AG09309 (cell line): Measurements from ENCODE around the gene CD34.

Experiments
- DNase-seq: peaks from one replicate; pipeline ENCODE4 v3.0.0-alpha.2; 2010; ENCODE audit warnings: low read depth
- H3K4me3 ChIP-seq: 2 replicates; pipeline ENCODE4 v1.5.1; 2011; ENCODE audit warnings: mild to moderate bottlenecking, low read depth, low read length, moderate library complexity; ENCODE audit not compliant: control insufficient read depth
- CTCF ChIP-seq: IDR thresholded peaks from 2 replicates; pipeline ENCODE4 v1.5.1; 2011; ENCODE audit warnings: mild to moderate bottlenecking, low read depth, low read length, inconsistent platforms; ENCODE audit not compliant: insufficient read depth, control insufficient read depth; ENCODE audit errors: missing control alignments

The CD34 gene

GRCh38 chr1:207857447-207857846 lies 53.5 kb downstream of the CD34 start:
- no peak overlapping the region for H3K4me3 ChIP-seq
- no peak for DNase-seq
- no peak for TF ChIP-seq CTCF

GRCh38 chr1:207856276-207857023 lies 54.5 kb downstream of the CD34 start:
- no peak overlapping the region for H3K4me3 ChIP-seq
- no peak for DNase-seq
- no peak for TF ChIP-seq CTCF

GRCh38 chr1:207854001-207854400 lies 56.9 kb downstream of the CD34 start:
- H3K4me3 ChIP-seq: no peak overlapping the region
- DNase-seq: no peak
- TF ChIP-seq CTCF: no peak

- H3K4me3 ChIP-seq: no peak overlapping the region
- no peak for DNase-seq
- TF ChIP-seq CTCF: no peak
Measured at GRCh38 chr1:207853372-207853757, 57.6 kb downstream of the CD34 start.

GRCh38 chr1:207852576-207853371 lies 58.2 kb downstream of the CD34 start:
- DNase-seq: no peak
- H3K4me3 ChIP-seq: no peak overlapping the region
- no peak for TF ChIP-seq CTCF

GRCh38 chr1:207851696-207852095 lies 59.2 kb downstream of the CD34 start:
- H3K4me3 ChIP-seq: no peak overlapping the region
- no peak for TF ChIP-seq CTCF
- no peak for DNase-seq
